ENCODE data around the gene ECD. TPM values are rescaled to one million over a fixed set of nuclear protein-coding genes. Genes with fewer than 3 reads are reported as not detected.

Gene ECD
- total RNA-seq, 2 donors from 2014 or later = 17.1 to 18.2 TPM

DNA sequence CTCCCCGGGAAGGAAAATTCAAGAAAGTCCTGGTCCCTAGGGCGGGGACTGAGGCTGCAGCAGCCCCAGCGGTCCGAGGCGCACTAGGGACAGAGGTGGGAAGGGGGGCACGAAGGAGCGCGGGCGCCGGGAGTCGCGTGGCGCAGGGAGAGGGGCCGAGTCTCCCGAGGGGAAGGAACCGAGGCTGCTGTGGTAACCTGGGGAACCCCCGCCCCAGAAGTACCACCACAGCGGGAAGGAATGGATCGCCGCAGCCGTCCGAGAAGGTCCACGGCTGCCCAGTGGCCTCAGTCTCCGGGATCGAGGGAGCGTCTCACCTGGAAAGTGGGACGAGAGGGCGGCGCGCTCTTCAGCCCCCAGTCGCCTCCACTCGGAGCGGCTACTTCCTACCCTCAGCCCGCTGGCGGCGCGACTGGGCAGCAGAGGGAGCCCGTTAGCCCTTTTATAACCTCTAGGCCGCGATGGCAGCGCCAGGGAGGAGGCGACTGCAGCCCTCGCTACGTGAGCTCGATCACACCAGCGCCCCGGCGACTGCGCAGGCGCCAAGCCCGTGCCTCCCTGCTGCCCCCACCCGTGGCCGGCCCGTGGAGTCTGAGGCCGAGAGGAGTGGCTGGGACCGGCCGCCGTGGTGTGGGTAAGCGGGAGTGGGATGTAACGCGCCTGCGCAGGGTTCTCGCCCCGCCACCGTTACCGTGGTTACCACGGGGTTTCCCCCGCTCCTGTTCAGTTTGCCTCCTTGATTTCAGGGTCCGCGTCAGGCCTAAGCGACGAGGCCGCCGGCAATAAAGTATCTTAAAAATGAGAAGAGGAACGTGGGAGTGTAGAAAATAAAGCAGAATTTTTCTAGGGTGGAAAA is 71.1 kb downstream of the ECD start, which contains the start of gene P4HA1:
Gene P4HA1 (minus strand): TSS at position 418 of the 856 bp plus-strand sequence. CDS start 21,983 bp downstream, outside the sequence.
- intact Hi-C loops (cut with DNase I) = loop anchor here (5.0 kb wide), 1 partner anchor 71 kb away; the partner anchor contains the start of genes ECD and FAM149B1
- Histone ChIP-seq H3K4me3 (peak within 1 kb of the TSS; percentile 94), H3K36me3 (no peaks in the 10 kb centered on the region), H3K9me3 (no peaks in the 10 kb centered on the region), H3K27ac (peak within 1 kb of the TSS; percentile 99), H3K4me1 (no peaks in the 10 kb centered on the region), H3K9ac (ENCODE audit: low read depth in 2 of 2, low read length in 2 of 2) (peak within 1 kb of the TSS; percentile 84 to 94), H3K27me3 (no peaks in the 10 kb centered on the region)
- peak; percentile 42 for TF ChIP-seq CTCF (IDR thresholded peaks at IDR 0.05)
- DNase-seq = peak; percentile 98

DNA sequence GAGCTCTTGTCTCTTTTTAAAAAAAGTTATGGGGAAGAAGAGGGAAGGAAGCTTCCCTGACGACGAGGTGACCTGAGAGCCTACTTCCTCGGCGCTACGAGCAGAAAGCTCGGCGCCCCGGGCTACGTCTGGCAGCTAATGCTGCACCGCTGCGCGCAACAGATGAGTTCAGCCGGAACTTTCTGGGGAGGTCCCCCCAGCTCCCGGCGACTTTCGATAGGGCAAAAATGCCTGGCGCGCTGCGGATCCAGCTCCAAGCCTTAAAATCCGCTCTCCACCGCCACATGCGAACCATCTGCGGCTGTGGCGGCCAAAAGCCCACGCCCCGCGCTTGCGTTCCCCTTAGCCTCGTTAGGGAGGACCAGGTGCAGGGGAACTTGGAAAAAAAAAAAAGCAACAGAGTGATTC is 71.8 kb downstream of the ECD start:
- intact Hi-C loops (cut with DNase I) = loop anchor here (5.0 kb wide), 1 partner anchor 71 kb away; the partner anchor contains the start of genes ECD and FAM149B1
- Histone ChIP-seq H3K36me3 (no peaks in the 10 kb centered on the region), H3K9ac (ENCODE audit: low read depth in 2 of 2, low read length in 2 of 2) (peak overlapping the region; percentile 84 to 94), H3K4me1 (no peaks in the 10 kb centered on the region), H3K27ac (peak overlapping the region; percentile 99), H3K9me3 (no peaks in the 10 kb centered on the region), H3K4me3 (peak overlapping the region; percentile 94), H3K27me3 (no peaks in the 10 kb centered on the region)
- peak; percentile 67 for DNase-seq
- TF ChIP-seq CTCF (IDR thresholded peaks at IDR 0.05) = no peak

GRCh38 chr10:73095481-73096021 is 72.3 kb downstream of the ECD start:
- DNase-seq = peak; percentile 79
- intact Hi-C loops (cut with DNase I) = loop anchor here (5.0 kb wide), 1 partner anchor 72 kb away; the partner anchor contains the start of genes ECD and FAM149B1
- Histone ChIP-seq H3K36me3 (no peaks in the 10 kb centered on the region), H3K9me3 (no peaks in the 10 kb centered on the region), H3K4me3 (peak overlapping the region; percentile 94), H3K4me1 (no peaks in the 10 kb centered on the region), H3K9ac (ENCODE audit: low read depth in 2 of 2, low read length in 2 of 2) (peak overlapping the region; percentile 53 to 94), H3K27me3 (no peaks in the 10 kb centered on the region), H3K27ac (peak overlapping the region; percentile 99)
- no peak for TF ChIP-seq CTCF (IDR thresholded peaks at IDR 0.05)

DNA sequence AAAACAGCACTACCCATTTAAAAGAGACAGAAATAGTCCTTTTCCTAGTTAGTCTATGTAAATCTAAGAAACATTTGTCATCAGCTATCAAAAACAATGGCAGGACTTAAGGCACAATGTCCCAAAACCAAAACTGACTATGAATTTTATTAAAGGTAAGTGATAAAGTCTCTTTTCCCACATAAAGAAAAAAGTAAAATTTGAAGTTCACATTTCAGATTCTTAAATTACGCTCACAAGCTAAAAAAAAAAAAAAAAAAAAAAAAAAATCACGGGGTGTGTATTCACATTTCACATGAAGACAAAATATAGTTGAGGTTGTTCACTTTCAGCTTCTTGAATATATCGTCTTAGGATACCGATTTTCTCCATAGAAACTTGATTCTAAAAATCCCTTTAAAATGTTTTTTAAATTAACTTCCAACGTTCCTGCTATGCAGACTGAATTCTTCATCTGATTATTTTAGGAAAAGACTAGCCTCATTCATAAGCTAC is 72.8 kb downstream of the ECD start:
- no peak for DNase-seq

More for the DNA sequence above, 72.8 kb downstream of the ECD start:
- H3K9me3 ChIP-seq = no peaks in the 10 kb centered on the region
- H3K36me3 ChIP-seq = no peaks in the 10 kb centered on the region
- H3K4me3 ChIP-seq = peak overlapping the region; percentile 94
- no peaks in the 10 kb centered on the region for H3K27me3 ChIP-seq
- intact Hi-C loops (cut with DNase I) = loop anchor here (5.0 kb wide), 1 partner anchor 72 kb away; the partner anchor contains the start of genes ECD and FAM149B1
- TF ChIP-seq CTCF (IDR thresholded peaks at IDR 0.05) = no peak
- peak overlapping the region in 1 of 2 donors; percentile 94 for H3K9ac ChIP-seq (ENCODE audit: low read depth in 2 of 2, low read length in 2 of 2)
- peak overlapping the region; percentile 99 for H3K27ac ChIP-seq
- no peaks in the 10 kb centered on the region for H3K4me1 ChIP-seq

Data from colonic mucosa (tissue), 4 donors.